OCI-LY7 (cell line): Measurements from ENCODE around the gene COPZ2. TPM values are rescaled to one million over a fixed set of nuclear protein-coding genes. Genes with fewer than 3 reads are reported as not detected.
A peak's percentile ranks its signal among the peaks of the same experiment; 100 is the strongest.

Experiments used
- BruUV-seq: library from RNA; stranded (reverse); fragments of 400-500 nt; replicated peaks from 2 replicates; lab custom pipeline; 2021; lab: Mats Ljungman, UMichigan
- CTCF ChIA-PET: fragments of 300-600 bp; sonication (Branson Sonifier 250); formaldehyde crosslinking; loops from one replicate; lab custom pipeline; 2022; ENCODE audit warnings: antibody characterized with exemption; ENCODE audit not compliant: unreplicated experiment; lab: Charles Lee
- POLR2A ChIA-PET: fragments of 300-600 bp; sonication (Branson Sonifier 250); formaldehyde crosslinking; loops from one replicate; lab custom pipeline; 2022; ENCODE audit warnings: antibody characterized with exemption; lab: Charles Lee
- DNase-seq: peaks from one replicate; pipeline ENCODE4 v3.0.0-alpha.2; 2015; ENCODE audit warnings: low spot score
- H2AFZ ChIP-seq: fragments of 200-600 bp; sonication (generic), shearing (Covaris generic); 2 replicates; pipeline ENCODE4 v1.6.1; 2014; ENCODE audit warnings: mild to moderate bottlenecking, antibody characterized with exemption, low read length, moderate library complexity
- H3K27ac ChIP-seq: fragments of 200-600 bp; sonication (generic); 2 replicates; pipeline ENCODE4 v1.5.1; 2014; ENCODE audit warnings: mixed run types, low read depth, mild to moderate bottlenecking, moderate library complexity, low read length, inconsistent platforms; ENCODE audit not compliant: poor library complexity, severe bottlenecking
- H3K36me3 ChIP-seq: fragments of 200-600 bp; sonication (generic); 2 replicates; pipeline ENCODE4 v1.6.1; 2014; ENCODE audit warnings: mild to moderate bottlenecking, antibody characterized with exemption, low read length, moderate library complexity, mixed read lengths; ENCODE audit not compliant: insufficient read depth
- H3K4me1 ChIP-seq: fragments of 200-600 bp; sonication (generic); 2 replicates; pipeline ENCODE4 v1.5.1; 2014; ENCODE audit warnings: mild to moderate bottlenecking, low read length; ENCODE audit not compliant: insufficient read depth, poor library complexity, severe bottlenecking
- H3K4me2 ChIP-seq: fragments of 200-600 bp; sonication (generic); 2 replicates; pipeline ENCODE4 v1.6.1; 2014; ENCODE audit warnings: mild to moderate bottlenecking, low read length
- H3K4me3 ChIP-seq: fragments of 200-600 bp; sonication (generic); 2 replicates; pipeline ENCODE4 v1.5.1; 2014; ENCODE audit warnings: mild to moderate bottlenecking, low read depth, low read length; ENCODE audit not compliant: poor library complexity, severe bottlenecking
- H3K79me2 ChIP-seq: fragments of 200-600 bp; sonication (generic); 2 replicates; pipeline ENCODE4 v1.6.1; 2016; ENCODE audit warnings: low read depth, mild to moderate bottlenecking, low read length, moderate library complexity, mixed read lengths; ENCODE audit not compliant: insufficient read depth
- H3K9me2 ChIP-seq: fragments of 200-600 bp; sonication (generic); 2 replicates; pipeline ENCODE4 v1.6.1; 2016; ENCODE audit warnings: mild to moderate bottlenecking, low read length, mixed read lengths; ENCODE audit not compliant: insufficient read depth
- H3K9me3 ChIP-seq: fragments of 200-600 bp; sonication (generic); 2 replicates; pipeline ENCODE4 v1.6.1; 2014; ENCODE audit warnings: mild to moderate bottlenecking, mixed run types, low read length, mixed read lengths
- H4K20me1 ChIP-seq: fragments of 200-600 bp; sonication (generic); 2 replicates; pipeline ENCODE4 v1.6.1; 2014; ENCODE audit warnings: mild to moderate bottlenecking, antibody characterized with exemption, low read length, moderate library complexity, mixed read lengths; ENCODE audit not compliant: insufficient read depth
- CTCF ChIP-seq: fragments of 200-600 bp; sonication (generic); conservative IDR thresholded peaks from 2 replicates; pipeline ENCODE4 v1.5.1; 2014; ENCODE audit warnings: mild to moderate bottlenecking, antibody characterized with exemption, low read length, moderate library complexity, mixed read lengths
- EZH2phosphoT487 ChIP-seq: fragments of 200-600 bp; sonication (generic); IDR thresholded peaks from 2 replicates; pipeline ENCODE4 v1.6.1; 2018; ENCODE audit warnings: low read depth, borderline replicate concordance, mild to moderate bottlenecking, mixed run types, antibody characterized with exemption, low read length, moderate library complexity, mixed read lengths
- intact Hi-C: fragments of 100-400 bp; cut with micrococcal nuclease; formaldehyde crosslinking; loops from one replicate; pipeline ENCODE4 v1.10.0; 2022; ENCODE audit not compliant: unreplicated experiment
- total RNA-seq, 2 experiments: library from RNA; depleted of rRNA in 1 of 2; stranded (reverse); fragments of >200 nt in 1 of 2; shearing (Covaris generic) in 1 of 2; gene quantifications; 2 replicates each; pipeline ENCODE4 v1.2.3, GENCODE V29; 2014 to 2022

COPZ2 gene
- total RNA-seq, 2 experiments from 2014 or later = 1.2 to 1.7 TPM

GRCh38 chr17:47999582-47999981, 38.0 kb downstream of the COPZ2 start:
- intact Hi-C loops = no loop called here
- no TSS peak for BruUV-seq
- ChIA-PET POLR2A (no interaction called here), CTCF (interaction anchor here (1.2 kb wide), 1 partner anchor 21 kb away, joined by 3 read pairs; no protein-coding TSS in a partner anchor)
- Histone ChIP-seq H3K4me1 (peaks cover 24% of the 10 kb centered on the region), H3K27ac (no peak overlapping the region), H3K4me2 (no peak overlapping the region), H3K4me3 (no peak overlapping the region), H3K36me3 (no peaks in the 10 kb centered on the region), H3K79me2 (no peaks in the 10 kb centered on the region), H3K9me3 (no peaks in the 10 kb centered on the region), H4K20me1 (no peaks in the 10 kb centered on the region), H3K9me2 (no peaks in the 10 kb centered on the region), H2AFZ (0 out of 2 replicates have a peak overlapping the region, but pooled peaks have one; percentile 4)
- DNase-seq = no peak
- TF ChIP-seq EZH2phosphoT487 (no peak), CTCF (no peak)

GRCh38 chr17:47998044-47998443, 39.6 kb downstream of the COPZ2 start:
- H3K36me3 ChIP-seq = no peaks in the 10 kb centered on the region
- TF ChIP-seq EZH2phosphoT487 (no peak), CTCF (no peak)
- H3K4me1 ChIP-seq = peaks cover 10% of the 10 kb centered on the region
- H3K9me2 ChIP-seq = no peaks in the 10 kb centered on the region
- intact Hi-C loops = no loop called here
- H3K79me2 ChIP-seq = no peaks in the 10 kb centered on the region
- no peak for DNase-seq
- no peak overlapping the region for H3K27ac ChIP-seq
- no peaks in the 10 kb centered on the region for H4K20me1 ChIP-seq
- H3K4me2 ChIP-seq = no peak overlapping the region
- ChIA-PET POLR2A (no interaction called here), CTCF (no interaction called here)
- no peak overlapping the region for H3K4me3 ChIP-seq
- no peak overlapping the region for H2AFZ ChIP-seq
- BruUV-seq = no TSS peak
- no peaks in the 10 kb centered on the region for H3K9me3 ChIP-seq

GRCh38 chr17:47997586-47997985, 40.0 kb downstream of the COPZ2 start:
- Histone ChIP-seq H3K4me3 (no peak overlapping the region), H3K9me3 (no peaks in the 10 kb centered on the region), H3K79me2 (no peaks in the 10 kb centered on the region), H3K4me1 (peaks cover 5% of the 10 kb centered on the region), H3K9me2 (no peaks in the 10 kb centered on the region), H3K27ac (no peak overlapping the region), H3K4me2 (no peak overlapping the region), H2AFZ (no peak overlapping the region), H3K36me3 (no peaks in the 10 kb centered on the region), H4K20me1 (no peaks in the 10 kb centered on the region)
- POLR2A ChIA-PET = no interaction called here
- no TSS peak for BruUV-seq
- CTCF ChIA-PET = no interaction called here
- intact Hi-C loops = no loop called here
- TF ChIP-seq EZH2phosphoT487 (no peak), CTCF (no peak)
- no peak for DNase-seq
